Prostate gland (tissue), 2 donors: ENCODE data around the gene TRAF2. TPM values are rescaled to one million over a fixed set of nuclear protein-coding genes. Genes with fewer than 3 reads are reported as not detected.
A peak's percentile ranks its signal among the peaks of the same experiment; 100 is the strongest.

Experiments
- DNase-seq: peaks from one replicate; pipeline ENCODE4 v3.0.0-alpha.2; 2019; ENCODE audit warnings: low spot score
- H3K27ac ChIP-seq, 2 donors: fragments of 200-600 bp; sonication (generic); 2 replicates each; pipeline ENCODE4 v1.5.1; 2017 to 2019
- H3K27me3 ChIP-seq: fragments of 200-600 bp; sonication (generic); replicated peaks from 2 replicates; pipeline ENCODE4 v1.5.1; 2019; ENCODE audit not compliant: insufficient read depth
- H3K36me3 ChIP-seq, 2 donors: fragments of 200-600 bp; sonication (generic); 1 replicate in 1 of 2; 2 replicates in 1 of 2; pipeline versions ENCODE4 v1.5.1 to v1.8.1; 2017 to 2019
- H3K4me1 ChIP-seq: fragments of 200-600 bp; sonication (generic); replicated peaks from 2 replicates; pipeline ENCODE4 v1.5.1; 2019
- H3K4me3 ChIP-seq, 2 donors: fragments of 200-600 bp; sonication (generic); 2 replicates each; pipeline ENCODE4 v1.5.1; 2017 to 2019
- H3K9me3 ChIP-seq: fragments of 200-600 bp; sonication (generic); 2 replicates; pipeline ENCODE4 v1.5.1; 2017
- POLR2A ChIP-seq: fragments of 450-650 bp; IDR thresholded peaks from one replicate; pipeline ENCODE4 v1.6.1; 2016; ENCODE audit warnings: antibody characterized with exemption, mild to moderate bottlenecking
- POLR2AphosphoS5 ChIP-seq: sonication (generic); formaldehyde crosslinking; IDR thresholded peaks from one replicate; pipeline ENCODE4 v1.6.1; 2017; ENCODE audit warnings: antibody characterized with exemption
- whole genome bisulfite sequencing: methylation state at CpG from one replicate; pipeline ENCODE4 v1.1.5; 2018; 5-methylcytosine and 5-hydroxymethylcytosine counted together
- intact Hi-C: fragments of 100-400 bp; cut with DNase I; formaldehyde crosslinking; loops from one replicate; pipeline ENCODE4 v1.14.2; 2022
- total RNA-seq, 2 donors: library from RNA; depleted of rRNA; stranded (reverse); fragments of >200 nt; gene quantifications; one replicate each; pipeline ENCODE4 v1.1.0, GENCODE V29; 2016
- TF ChIP-seq, protein P1 (sequence below), 4 experiments: fragments of 200-600 bp in 2 of 4; fragments of 450-650 bp in 2 of 4; sonication (generic) in 2 of 4; IDR thresholded peaks; 1 replicate in 3 of 4; 2 replicates in 1 of 4; pipeline ENCODE4 v1.5.1; 2016 to 2019; ENCODE audit warnings: antibody characterized with exemption in 4 of 4, mild to moderate bottlenecking in 2 of 4, moderate library complexity in 2 of 4

Gene TRAF2
- total RNA-seq, 2 donors from 2014 or later, result 23.6 to 24.2 TPM

DNA sequence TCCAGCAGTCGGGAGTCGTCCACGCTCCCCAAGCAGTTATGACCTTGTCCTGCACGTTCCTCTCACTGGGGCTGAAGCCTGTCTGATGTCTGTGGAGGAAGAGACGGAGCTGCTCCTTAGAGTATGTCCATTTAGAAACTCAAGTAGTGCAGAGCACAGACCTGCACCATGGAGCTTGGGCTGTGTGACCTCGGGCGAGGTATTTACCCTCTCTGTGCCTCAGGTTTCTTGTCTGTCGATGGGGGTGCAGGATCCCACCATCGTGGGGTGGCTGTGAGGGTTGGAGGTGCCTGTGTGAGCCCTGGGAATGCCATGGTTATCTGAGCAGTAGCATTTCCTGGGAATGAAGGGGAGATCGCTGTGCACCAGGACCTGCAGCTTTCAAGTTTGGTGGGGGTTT is 14.2 kb downstream of the TRAF2 start:
- peak overlapping the region in 1 of 2 donors; percentile 77 for H3K27ac ChIP-seq
- no peaks in the 10 kb centered on the region for H3K36me3 ChIP-seq
- TF ChIP-seq, protein P1, sequence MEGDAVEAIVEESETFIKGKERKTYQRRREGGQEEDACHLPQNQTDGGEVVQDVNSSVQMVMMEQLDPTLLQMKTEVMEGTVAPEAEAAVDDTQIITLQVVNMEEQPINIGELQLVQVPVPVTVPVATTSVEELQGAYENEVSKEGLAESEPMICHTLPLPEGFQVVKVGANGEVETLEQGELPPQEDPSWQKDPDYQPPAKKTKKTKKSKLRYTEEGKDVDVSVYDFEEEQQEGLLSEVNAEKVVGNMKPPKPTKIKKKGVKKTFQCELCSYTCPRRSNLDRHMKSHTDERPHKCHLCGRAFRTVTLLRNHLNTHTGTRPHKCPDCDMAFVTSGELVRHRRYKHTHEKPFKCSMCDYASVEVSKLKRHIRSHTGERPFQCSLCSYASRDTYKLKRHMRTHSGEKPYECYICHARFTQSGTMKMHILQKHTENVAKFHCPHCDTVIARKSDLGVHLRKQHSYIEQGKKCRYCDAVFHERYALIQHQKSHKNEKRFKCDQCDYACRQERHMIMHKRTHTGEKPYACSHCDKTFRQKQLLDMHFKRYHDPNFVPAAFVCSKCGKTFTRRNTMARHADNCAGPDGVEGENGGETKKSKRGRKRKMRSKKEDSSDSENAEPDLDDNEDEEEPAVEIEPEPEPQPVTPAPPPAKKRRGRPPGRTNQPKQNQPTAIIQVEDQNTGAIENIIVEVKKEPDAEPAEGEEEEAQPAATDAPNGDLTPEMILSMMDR (IDR thresholded peaks at IDR 0.05), result no peak
- TF ChIP-seq POLR2AphosphoS5 (no peak), POLR2A (no peak)
- 94% methylated on average over 10 of the region's 10 CpGs for WGBS
- no peaks in the 10 kb centered on the region for H3K9me3 ChIP-seq
- H3K4me3 ChIP-seq, result no peak overlapping the region
- no peaks in the 10 kb centered on the region for H3K27me3 ChIP-seq
- peaks cover 7% of the 10 kb centered on the region for H3K4me1 ChIP-seq
- DNase-seq, result no peak
- intact Hi-C loops, result no loop called here

DNA sequence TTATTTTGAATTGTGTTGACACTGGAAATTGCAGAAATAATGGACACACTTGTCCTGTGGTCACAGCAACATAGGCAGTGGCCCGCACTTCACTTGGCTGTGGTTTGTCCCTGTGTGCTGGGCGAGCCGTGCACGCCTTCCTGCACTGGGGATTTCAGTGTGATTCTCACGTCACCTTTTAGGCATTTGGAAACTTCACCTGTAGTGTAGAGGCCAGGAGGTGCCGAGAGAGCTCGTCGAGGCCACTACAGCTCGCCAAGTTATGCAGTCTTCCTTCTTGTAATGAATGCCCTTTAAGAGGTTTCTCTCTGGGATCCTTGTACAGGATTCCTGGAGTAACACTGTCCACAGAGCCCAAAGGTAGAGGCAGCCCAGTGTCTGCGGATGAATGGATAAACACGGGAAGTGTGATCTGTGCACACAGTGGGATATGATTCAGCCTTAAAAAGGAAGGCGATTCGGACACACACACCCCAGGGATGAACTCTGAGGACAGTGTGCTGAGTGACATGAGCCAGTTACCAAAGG is 14.7 kb downstream of the TRAF2 start:
- WGBS, result 57% methylated on average over 13 of the region's 13 CpGs
- no peak for DNase-seq
- Histone ChIP-seq H3K9me3 (no peaks in the 10 kb centered on the region), H3K27me3 (no peaks in the 10 kb centered on the region), H3K4me3 (no peak overlapping the region), H3K4me1 (peaks cover 7% of the 10 kb centered on the region), H3K27ac (peak overlapping the region; percentile 77 to 78), H3K36me3 (no peaks in the 10 kb centered on the region)
- intact Hi-C loops, result no loop called here
- TF ChIP-seq POLR2A (no peak), POLR2AphosphoS5 (no peak)
- TF ChIP-seq, protein P1 (IDR thresholded peaks at IDR 0.05), result no peak

DNA sequence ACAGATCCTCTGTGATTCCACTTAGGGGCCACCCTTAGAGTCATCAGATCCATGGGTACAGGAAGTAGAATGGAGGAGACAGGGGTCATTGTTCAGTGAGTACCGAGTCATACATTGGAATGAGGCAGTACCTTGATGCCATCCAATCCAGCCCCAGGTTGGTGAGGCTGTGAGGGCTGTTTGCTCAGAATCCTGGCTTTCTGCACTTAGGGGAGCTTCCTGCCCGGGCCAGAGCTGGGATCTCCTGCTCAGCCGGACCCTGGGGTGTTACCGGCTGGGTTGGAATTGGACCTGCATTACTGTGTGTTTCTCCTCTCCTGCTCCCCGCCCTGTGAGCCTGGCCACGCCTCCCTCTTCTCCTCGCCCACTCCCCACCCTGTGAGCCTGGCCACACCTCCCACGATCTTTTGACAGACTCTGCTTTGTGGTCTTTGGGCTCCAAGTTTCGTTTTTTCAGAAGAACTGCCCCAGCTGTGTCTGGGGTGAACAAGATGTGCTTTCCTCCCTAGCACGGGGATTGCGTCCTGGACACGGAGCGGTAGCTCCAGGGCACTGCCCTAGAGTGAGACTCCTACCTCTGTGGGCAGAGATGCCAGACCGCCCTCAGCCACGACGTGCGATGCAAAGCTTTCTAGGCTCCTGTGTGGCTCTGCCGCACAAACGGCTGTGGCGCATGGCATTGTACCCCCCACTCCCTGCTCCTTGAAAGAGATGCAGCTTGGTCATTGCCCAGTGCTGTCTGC is 15.4 kb downstream of the TRAF2 start:
- DNase-seq, result peak; percentile 47
- peak overlapping the region; percentile 77 to 78 for H3K27ac ChIP-seq
- H3K27me3 ChIP-seq, result no peaks in the 10 kb centered on the region
- intact Hi-C loops, result no loop called here
- H3K9me3 ChIP-seq, result no peaks in the 10 kb centered on the region
- 21% methylated on average over 20 of the region's 20 CpGs for WGBS
- no peaks in the 10 kb centered on the region for H3K36me3 ChIP-seq
- peaks cover 7% of the 10 kb centered on the region for H3K4me1 ChIP-seq
- no peak overlapping the region for H3K4me3 ChIP-seq
- no peak for TF ChIP-seq POLR2AphosphoS5
- peak; percentile 55 for TF ChIP-seq POLR2A
- TF ChIP-seq, protein P1 (IDR thresholded peaks at IDR 0.05), result no peak

DNA sequence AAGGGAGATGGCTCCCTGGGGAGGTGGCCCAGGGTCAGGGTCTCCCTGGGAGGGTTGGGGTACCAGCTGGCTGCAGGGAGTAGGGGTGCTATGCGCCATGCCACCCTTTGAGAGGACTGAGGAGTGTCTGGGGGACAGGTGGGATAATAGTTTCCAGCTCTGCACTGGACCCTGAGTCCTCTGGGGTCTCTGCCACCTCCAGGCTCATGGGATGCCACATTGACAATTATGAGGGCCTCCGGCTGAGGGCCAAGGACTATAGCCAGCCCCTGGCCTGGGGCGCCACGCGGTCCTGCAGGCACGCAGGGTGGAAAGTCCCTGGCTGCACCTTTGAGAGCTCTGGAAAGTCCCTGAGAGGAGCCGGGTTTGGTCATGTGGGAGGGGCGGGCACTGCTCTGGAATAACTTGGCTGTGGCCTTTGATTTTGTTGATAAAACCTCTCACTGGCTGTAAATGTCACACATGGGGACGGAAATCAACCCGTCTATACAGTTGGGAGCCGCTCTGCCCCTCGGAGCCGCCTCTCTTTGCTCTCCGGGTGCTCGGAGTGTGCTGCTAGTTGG is 16.0 kb downstream of the TRAF2 start:
- Histone ChIP-seq H3K27me3 (no peaks in the 10 kb centered on the region), H3K27ac (peak overlapping the region; percentile 77 to 78), H3K4me1 (peaks cover 7% of the 10 kb centered on the region), H3K9me3 (no peaks in the 10 kb centered on the region), H3K36me3 (no peaks in the 10 kb centered on the region), H3K4me3 (no peak overlapping the region)
- WGBS, result 6% methylated on average over 15 of the region's 15 CpGs
- intact Hi-C loops, result no loop called here
- TF ChIP-seq POLR2AphosphoS5, result peak; percentile 92
- TF ChIP-seq, protein P1 (IDR thresholded peaks at IDR 0.05), result no peak
- TF ChIP-seq POLR2A, result peak; percentile 50
- DNase-seq, result peak; percentile 85
